ENCODE data around the gene CHAD.
A peak's percentile ranks its signal among the peaks of the same experiment; 100 is the strongest.

CHAD gene

DNA sequence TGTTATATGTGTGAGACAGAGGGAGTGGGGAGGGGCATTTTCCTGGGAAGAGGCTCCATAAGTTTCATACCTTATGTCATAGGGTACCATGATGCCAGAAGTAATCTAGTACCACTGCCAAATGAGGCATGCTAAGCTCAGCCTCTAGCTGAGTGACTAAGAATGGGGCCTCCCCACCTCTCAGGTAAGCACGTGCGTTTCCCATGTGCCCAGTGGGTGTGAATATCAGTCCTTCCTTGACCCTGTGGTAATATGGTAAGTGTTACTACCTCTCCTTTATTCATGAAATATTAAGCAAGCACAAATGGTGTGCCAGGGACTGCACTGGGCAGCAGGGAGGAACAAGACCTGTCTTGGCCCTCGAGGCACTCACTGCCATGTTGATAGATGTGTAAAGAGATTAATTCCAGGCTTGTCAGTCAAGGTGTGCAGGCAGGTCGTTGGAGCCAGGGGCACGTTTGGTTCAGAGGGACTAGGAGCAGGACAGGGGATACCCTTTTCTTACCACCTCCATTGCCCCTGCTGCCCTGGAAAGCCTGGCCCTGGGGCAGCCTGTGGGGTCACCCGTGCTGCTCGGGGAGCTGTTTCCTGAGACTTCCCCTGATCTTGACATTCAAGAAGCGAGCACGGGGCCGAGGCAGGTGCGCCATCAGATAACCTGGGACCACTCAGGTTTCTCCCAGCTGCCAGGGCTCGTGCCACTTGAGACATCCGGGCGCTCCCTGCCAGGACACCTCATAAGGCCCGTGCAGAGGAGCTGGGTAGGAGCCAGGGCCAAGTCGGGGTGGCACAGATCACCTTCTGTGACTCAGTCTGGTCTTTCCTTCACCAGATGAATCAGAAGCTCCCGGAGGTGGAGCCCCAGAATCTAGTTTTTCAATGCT, 18.8 kb upstream of the CHAD start:
- TF ChIP-seq, protein P1, sequence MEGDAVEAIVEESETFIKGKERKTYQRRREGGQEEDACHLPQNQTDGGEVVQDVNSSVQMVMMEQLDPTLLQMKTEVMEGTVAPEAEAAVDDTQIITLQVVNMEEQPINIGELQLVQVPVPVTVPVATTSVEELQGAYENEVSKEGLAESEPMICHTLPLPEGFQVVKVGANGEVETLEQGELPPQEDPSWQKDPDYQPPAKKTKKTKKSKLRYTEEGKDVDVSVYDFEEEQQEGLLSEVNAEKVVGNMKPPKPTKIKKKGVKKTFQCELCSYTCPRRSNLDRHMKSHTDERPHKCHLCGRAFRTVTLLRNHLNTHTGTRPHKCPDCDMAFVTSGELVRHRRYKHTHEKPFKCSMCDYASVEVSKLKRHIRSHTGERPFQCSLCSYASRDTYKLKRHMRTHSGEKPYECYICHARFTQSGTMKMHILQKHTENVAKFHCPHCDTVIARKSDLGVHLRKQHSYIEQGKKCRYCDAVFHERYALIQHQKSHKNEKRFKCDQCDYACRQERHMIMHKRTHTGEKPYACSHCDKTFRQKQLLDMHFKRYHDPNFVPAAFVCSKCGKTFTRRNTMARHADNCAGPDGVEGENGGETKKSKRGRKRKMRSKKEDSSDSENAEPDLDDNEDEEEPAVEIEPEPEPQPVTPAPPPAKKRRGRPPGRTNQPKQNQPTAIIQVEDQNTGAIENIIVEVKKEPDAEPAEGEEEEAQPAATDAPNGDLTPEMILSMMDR (IDR thresholded peaks at IDR 0.05; ENCODE audit: poor library complexity, severe bottlenecking), result no peak
- Histone ChIP-seq H3K27ac (ENCODE audit: poor library complexity, severe bottlenecking) (peak overlapping the region; percentile 42), H3K4me3 (ENCODE audit: severe bottlenecking) (no peak overlapping the region), H3K9me3 (ENCODE audit: severe bottlenecking) (no peaks in the 10 kb centered on the region), H3K36me3 (ENCODE audit: low read depth) (peaks cover 18% of the 10 kb centered on the region), H3K4me1 (ENCODE audit: insufficient read depth, poor library complexity, severe bottlenecking) (peaks cover 18% of the 10 kb centered on the region), H3K27me3 (ENCODE audit: insufficient read depth, poor library complexity, severe bottlenecking) (no peaks in the 10 kb centered on the region)
- ATAC-seq (ENCODE audit: low read depth), result peak; percentile 93
- DNase-seq (ENCODE audit: low spot score), result peak; percentile 88

DNA sequence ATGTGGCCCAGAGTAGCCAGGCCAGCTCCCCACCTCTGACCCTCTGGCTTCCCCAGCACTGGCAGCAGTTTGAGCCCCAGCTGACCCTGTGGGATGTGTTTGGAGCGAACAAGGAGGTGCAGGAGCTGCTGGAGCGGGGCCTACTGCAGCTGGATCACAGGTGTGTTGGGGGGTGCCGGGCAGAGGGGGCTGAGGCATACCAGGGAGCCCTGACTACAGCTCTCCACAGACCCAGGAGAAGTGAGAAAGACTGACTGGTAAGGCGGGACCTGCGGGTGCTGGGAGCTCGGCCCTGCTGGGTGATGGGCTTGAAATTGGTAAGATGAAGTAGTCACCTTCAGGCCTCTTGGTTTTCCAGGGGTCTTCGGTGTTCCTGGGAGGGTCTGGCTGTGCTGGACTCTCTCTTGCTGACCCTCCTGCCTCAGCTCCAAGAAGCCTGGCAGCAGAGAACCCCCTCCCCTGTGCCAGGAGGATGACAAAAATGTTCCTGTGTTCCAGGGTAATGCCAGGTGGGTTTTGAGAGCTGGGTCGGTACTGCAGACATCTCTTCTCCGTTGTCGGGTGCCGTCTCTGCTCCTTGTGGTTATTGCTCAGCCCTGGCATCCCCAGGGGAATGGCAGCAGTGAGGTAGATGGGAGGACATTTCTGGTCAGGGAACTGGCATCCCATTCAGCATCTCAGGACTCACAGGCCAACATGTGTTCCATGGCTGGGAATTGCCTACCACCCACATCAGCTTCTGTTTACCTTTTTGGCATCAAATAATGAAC, 15.9 kb upstream of the CHAD start:
- H3K9me3 ChIP-seq (ENCODE audit: severe bottlenecking), result no peaks in the 10 kb centered on the region
- H3K27ac ChIP-seq (ENCODE audit: poor library complexity, severe bottlenecking), result no peak overlapping the region
- H3K36me3 ChIP-seq (ENCODE audit: low read depth), result peaks cover 43% of the 10 kb centered on the region
- no peak for ATAC-seq (ENCODE audit: low read depth)
- no peak overlapping the region for H3K4me3 ChIP-seq (ENCODE audit: severe bottlenecking)
- H3K4me1 ChIP-seq (ENCODE audit: insufficient read depth, poor library complexity, severe bottlenecking), result peaks cover 29% of the 10 kb centered on the region
- TF ChIP-seq, protein P1 (IDR thresholded peaks at IDR 0.05; ENCODE audit: poor library complexity, severe bottlenecking), result no peak
- no peaks in the 10 kb centered on the region for H3K27me3 ChIP-seq (ENCODE audit: insufficient read depth, poor library complexity, severe bottlenecking)
- DNase-seq (ENCODE audit: low spot score), result no peak

DNA sequence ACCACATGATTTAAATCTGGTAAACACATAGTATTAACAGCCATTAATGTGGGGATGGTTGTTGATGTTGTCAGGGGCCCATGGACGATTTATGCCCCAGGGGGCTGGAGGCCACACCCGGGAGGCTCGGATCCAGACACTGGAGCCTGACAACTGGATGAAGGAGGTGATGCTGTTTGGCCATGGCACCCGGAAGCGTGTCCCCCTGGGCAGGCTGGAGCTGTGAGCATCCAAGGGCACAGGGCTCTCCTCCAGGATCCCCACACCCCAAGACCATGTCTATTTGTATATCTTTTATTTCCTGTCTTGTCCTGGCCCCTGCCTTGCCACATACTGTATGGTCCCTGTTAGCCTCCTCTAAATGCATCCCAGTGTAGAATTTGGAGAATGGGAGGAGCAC, 14.6 kb upstream of the CHAD start:
- H3K4me3 ChIP-seq (ENCODE audit: severe bottlenecking), result no peak overlapping the region
- H3K9me3 ChIP-seq (ENCODE audit: severe bottlenecking), result no peaks in the 10 kb centered on the region
- H3K4me1 ChIP-seq (ENCODE audit: insufficient read depth, poor library complexity, severe bottlenecking), result peaks cover 28% of the 10 kb centered on the region
- H3K36me3 ChIP-seq (ENCODE audit: low read depth), result peaks cover 43% of the 10 kb centered on the region
- ATAC-seq (ENCODE audit: low read depth), result no peak
- DNase-seq (ENCODE audit: low spot score), result no peak
- H3K27me3 ChIP-seq (ENCODE audit: insufficient read depth, poor library complexity, severe bottlenecking), result no peaks in the 10 kb centered on the region
- H3K27ac ChIP-seq (ENCODE audit: poor library complexity, severe bottlenecking), result no peak overlapping the region
- TF ChIP-seq, protein P1 (IDR thresholded peaks at IDR 0.05; ENCODE audit: poor library complexity, severe bottlenecking), result no peak

DNA sequence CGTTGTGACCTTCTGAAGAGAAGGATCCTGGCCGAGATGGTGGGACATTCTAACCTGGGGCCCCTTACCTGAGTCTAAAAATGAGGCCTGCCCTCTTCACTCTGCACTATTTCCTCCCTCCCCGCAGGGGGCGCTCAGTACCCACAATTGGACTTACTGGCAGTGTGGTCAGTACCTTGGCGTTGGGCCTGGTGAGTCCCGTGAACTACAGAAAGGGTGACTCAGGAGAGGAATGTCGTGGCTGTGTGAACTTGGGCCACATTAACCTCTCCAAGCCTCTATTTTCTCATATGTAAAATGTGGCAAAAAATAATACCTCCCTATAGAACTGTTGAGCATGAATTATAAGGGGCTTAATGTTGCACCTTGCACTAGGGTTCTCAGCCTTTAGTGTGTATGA, 13.8 kb upstream of the CHAD start:
- peaks cover 20% of the 10 kb centered on the region for H3K4me1 ChIP-seq (ENCODE audit: insufficient read depth, poor library complexity, severe bottlenecking)
- TF ChIP-seq, protein P1 (IDR thresholded peaks at IDR 0.05; ENCODE audit: poor library complexity, severe bottlenecking), result peak; percentile 92
- H3K27ac ChIP-seq (ENCODE audit: poor library complexity, severe bottlenecking), result no peak overlapping the region
- no peak overlapping the region for H3K4me3 ChIP-seq (ENCODE audit: severe bottlenecking)
- H3K36me3 ChIP-seq (ENCODE audit: low read depth), result peaks cover 43% of the 10 kb centered on the region
- H3K27me3 ChIP-seq (ENCODE audit: insufficient read depth, poor library complexity, severe bottlenecking), result no peaks in the 10 kb centered on the region
- DNase-seq (ENCODE audit: low spot score) (peak; percentile 92), ATAC-seq (ENCODE audit: low read depth) (peak; percentile 55)
- no peaks in the 10 kb centered on the region for H3K9me3 ChIP-seq (ENCODE audit: severe bottlenecking)

All from RWPE2 (cell line).